TTC549 (cell line): ENCODE results near the gene SNAP25.

Source experiments
- FAIRE-seq: peaks from 2 replicates; lab custom pipeline; 2012; peaks lifted over from hg19 to GRCh38; lab: Jason Lieb, UNC

Gene SNAP25

GRCh38 chr20:10332656-10333415, 114.2 kb downstream of the SNAP25 start:
- FAIRE-seq = no peak

DNA sequence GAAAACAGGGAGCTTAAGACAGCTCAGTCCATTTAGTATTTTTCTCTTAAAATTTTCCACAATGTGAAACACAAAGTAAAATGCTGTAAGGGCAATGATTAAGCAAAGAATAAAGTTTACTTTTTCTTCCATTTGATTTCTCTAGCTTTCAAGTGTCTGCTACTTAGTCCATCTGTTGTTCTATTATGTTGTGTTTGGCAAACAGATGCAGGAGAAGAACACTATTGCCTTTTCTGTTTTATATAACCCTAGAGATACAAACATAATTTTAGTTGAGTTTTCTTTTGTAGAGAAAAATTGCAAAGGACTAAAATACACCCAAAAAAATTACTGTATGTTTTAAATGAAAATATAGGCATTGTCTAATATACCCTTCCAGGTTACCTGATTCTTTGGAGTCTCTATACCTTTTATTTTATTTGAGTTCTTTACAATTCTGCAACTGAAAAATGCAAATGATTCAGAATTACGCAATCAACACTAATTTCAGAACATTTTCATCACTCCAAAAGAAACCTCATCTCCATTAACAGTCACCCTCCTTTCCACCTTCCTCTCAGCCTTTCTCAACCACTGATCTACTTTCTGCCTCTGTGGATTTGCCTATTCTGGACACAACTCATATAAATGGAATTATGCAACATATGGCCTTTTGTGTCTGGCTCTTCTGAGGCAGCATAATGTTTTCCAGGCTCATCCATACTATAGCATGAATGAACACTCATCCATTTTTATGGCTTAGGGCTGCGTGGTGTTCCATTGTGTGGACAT, 118.5 kb downstream of the SNAP25 start:
- no peak for FAIRE-seq

DNA sequence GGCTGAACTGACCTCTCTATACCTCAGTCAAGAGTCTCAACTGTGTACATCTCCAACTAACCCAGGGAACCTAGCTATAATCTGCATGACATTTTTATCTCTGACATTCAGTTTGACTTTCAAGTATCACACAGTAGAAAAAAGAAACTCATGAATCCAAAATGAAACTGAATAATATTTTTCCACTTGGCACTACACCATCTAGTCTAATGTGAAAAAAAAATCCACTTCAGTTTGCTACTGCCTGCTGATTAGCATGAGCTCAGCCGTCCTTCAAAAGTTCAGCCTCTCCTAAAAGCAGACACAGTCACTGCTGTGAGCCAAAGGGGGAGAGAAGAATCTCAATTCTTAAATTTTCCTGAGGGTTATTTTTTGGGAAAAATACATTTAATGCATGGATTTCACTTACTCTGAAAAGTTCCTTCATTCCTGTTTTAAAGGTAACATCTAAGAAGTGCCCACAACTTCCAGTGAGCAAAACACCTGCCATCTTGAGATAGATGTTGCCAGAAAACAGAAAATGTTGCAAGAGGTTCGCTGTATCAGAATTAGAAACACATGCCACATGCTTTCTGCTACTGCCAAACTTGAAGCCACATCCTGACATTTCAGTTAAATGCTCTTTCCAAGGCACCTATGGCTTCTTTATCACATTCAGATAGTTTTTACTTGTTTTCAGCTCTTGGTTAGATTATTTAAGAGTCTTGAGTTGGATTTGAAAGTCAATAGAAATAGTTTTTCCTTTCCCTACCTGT, 120.0 kb downstream of the SNAP25 start:
- FAIRE-seq = no peak

GRCh38 chr20:10339609-10340008, 121.0 kb downstream of the SNAP25 start:
- no peak for FAIRE-seq

DNA sequence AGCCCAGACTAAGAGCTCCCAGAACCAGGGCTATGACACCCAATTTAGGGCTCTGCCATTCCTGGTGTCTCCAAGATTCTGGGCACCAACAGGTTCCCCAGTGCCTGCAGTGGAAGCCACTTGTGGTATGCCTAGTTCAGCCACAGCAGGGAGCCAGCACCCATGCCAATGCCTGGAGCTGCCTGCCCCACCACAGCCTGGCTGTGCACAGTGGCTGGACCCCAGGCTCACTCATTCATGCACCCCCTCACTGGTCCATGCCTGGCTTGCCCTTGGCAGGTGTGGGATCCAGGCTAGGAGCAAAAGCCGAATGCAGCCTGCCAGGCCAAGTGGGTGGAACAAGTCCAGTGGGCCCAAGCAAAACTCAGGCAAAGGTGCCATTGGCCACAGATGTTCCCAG, 123.5 kb downstream of the SNAP25 start:
- FAIRE-seq = no peak

DNA sequence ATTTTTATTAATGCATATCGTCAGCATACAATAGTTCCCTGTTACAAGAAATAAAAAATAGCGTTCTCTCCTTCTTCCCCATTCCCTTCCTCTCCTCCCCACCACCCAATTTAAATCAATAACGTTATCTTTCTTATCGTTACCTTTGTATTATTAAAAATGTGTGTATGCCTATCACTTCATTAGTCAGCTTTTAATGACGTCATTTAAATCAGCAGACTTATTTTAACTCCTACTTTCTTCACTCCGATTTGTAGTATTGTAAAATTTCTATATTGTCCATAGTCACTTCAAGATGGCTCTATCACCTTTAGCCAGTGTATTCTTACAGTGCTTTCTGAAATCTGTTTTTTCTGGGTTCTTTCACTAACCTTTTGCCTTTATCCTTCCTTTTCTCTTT, 126.3 kb downstream of the SNAP25 start:
- FAIRE-seq = no peak

DNA sequence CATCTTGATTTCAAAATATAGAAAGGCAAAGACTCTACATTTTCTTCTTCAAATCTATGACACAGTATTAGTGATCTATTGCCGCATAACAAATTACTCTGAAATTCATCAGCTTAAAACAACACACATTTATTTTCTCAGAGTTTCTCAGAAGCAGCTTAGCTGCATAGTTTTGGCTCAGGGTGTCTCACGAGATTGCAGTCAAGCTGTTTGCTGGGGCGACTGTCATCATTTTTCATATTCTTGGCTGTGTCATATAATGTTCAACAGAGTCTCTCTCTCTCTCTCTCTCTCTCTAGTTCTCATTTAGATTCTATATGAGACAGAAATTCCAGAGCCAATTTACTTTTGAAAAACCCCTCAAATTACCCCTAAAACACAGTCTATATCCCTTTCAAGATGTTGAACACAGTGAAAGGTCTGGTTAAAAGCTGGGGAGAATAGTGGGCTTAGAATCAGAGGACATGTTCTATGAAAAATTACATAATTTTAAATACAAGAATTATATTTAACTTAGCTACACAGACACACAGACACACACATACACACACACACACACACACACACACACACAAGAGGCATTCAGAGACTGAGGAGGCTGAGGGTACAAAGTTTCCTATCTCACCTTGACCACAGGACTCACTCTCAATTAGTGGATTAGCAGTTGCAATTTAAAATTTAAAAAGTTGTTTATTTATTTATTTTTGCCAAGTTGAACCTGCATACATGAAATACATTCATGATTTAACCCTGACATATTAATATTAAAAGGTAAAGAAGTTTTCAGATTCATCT, 128.7 kb downstream of the SNAP25 start:
- FAIRE-seq = no peak

GRCh38 chr20:10349118-10349517, 130.5 kb downstream of the SNAP25 start:
- FAIRE-seq = no peak

DNA sequence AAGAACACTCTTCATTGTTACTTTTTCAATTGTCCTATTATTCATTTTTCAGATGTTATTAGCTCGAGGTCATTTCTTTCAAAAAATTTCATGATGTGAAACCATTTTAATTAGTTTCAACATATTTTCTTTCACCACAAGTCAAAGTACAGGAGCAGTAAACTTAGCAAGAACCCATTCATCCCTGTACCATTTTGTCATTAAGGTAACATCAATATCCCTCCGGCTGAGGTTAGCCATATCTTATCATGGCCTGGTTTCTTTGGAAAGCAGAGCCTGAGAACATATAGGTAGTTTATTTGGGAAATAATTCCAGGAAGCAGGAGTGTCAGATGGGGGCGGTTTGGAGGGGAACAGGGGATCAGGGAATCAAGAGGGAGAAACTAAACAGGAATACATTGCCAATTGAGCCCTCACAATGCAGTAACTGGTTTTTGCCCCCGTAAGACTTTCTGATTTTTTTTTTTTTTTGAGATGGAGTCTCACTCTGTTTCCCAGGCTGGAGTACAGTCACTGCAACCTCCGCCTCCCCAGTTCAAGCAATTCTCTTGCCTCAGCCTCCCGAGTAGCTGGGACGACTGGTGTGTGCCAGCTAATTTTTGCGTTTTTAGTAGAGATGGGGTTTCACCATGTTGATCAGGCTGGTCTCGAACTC, 131.7 kb downstream of the SNAP25 start:
- FAIRE-seq = no peak

DNA sequence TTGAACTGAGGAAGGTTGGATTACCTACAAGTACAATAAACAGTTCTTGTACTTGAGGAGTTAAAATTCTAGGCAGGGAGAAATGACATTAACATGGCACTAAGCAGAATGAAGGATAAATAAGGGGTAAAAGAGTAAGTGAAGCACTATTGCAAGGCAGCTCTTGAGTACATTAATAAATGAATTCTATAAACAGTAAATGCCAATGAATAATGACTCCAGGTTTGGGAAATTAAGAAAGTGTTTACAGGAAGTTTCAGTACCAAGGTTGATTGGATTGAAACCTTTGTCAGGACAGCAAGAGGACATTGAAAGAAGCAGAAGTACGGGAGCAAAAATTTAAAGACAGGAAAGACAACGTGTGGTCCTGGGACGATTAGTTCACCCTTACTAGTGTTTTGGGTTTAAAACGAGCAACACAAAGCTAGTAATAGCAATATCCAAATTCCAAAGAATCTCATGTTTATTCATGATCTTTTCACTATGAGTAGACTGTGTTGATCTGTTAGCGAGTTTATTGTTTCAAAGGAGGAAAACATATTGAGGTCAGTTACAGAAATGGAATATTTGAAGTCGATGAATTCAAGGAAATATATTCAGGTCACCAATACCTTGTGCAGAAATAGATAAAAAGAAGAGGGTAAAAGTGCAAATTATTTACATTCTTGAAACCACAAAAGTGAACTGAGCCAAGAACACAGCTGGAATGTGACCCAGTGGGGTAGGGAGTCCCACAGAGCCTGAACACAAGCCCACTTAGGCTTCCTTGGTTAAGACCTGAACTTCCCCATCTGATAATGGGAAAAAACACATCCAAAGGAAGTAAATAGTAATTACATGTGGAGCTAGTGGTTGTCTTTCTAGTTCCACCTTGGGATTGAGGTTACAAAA, 134.5 kb downstream of the SNAP25 start:
- FAIRE-seq = no peak

- FAIRE-seq = no peak
These were observed 138.0 kb downstream of the SNAP25 start for GRCh38 chr20:10356628-10357027.
